Breast epithelium (tissue), 4 donors: ENCODE data around the gene TPD52L1. TPM values are rescaled to one million over a fixed set of nuclear protein-coding genes. Genes with fewer than 3 reads are reported as not detected.

ENCODE experiments used
- DNase-seq, 2 donors: peaks; one replicate each; pipeline ENCODE4 v3.0.0-alpha.2; 2019; ENCODE audit warnings: low spot score in 2 of 2
- H3K27ac ChIP-seq, 2 donors: fragments of 200-600 bp; sonication (generic) in 1 of 2; one replicate each; pipeline ENCODE4 v1.5.1; 2016 to 2019; ENCODE audit warnings: mild to moderate bottlenecking in 1 of 2
- H3K27me3 ChIP-seq, 2 donors: fragments of 200-600 bp; sonication (generic) in 1 of 2; one replicate each; pipeline versions ENCODE4 v1.5.1 to v1.6.0; 2017 to 2019; ENCODE audit warnings: control low read depth in 1 of 2, mild to moderate bottlenecking in 1 of 2
- H3K36me3 ChIP-seq: fragments of 200-600 bp; one replicate; pipeline ENCODE4 v1.5.1; 2019
- H3K4me1 ChIP-seq, 2 donors: fragments of 200-600 bp; sonication (generic); one replicate each; pipeline ENCODE4 v1.5.1; 2016 to 2019; ENCODE audit warnings: control low read depth in 1 of 2
- H3K4me3 ChIP-seq, 3 donors: fragments of 200-600 bp; sonication (generic); 1 replicate in 2 of 3; 2 replicates in 1 of 3; pipeline ENCODE4 v1.5.1; 2016 to 2019; ENCODE audit warnings: mild to moderate bottlenecking in 3 of 3, moderate library complexity in 2 of 3
- H3K9me3 ChIP-seq, 2 donors: fragments of 200-600 bp; sonication (generic) in 1 of 2; one replicate each; pipeline ENCODE4 v1.5.1; 2016 to 2019; ENCODE audit warnings: control low read depth in 1 of 2
- CTCF ChIP-seq, 3 donors: fragments of 450-650 bp; IDR thresholded peaks; one replicate each; pipeline ENCODE4 v1.5.1; 2016 to 2017; ENCODE audit warnings: antibody characterized with exemption in 3 of 3, mild to moderate bottlenecking in 3 of 3, moderate library complexity in 3 of 3
- POLR2A ChIP-seq: fragments of 450-650 bp; IDR thresholded peaks from one replicate; pipeline ENCODE4 v1.6.1; 2016; ENCODE audit warnings: antibody characterized with exemption, mild to moderate bottlenecking, moderate library complexity
- POLR2AphosphoS5 ChIP-seq, 3 donors: sonication (generic); formaldehyde crosslinking; IDR thresholded peaks; one replicate each; pipeline ENCODE4 v1.6.1; 2017; ENCODE audit warnings: antibody characterized with exemption in 3 of 3
- intact Hi-C: fragments of 100-400 bp; cut with DNase I; formaldehyde crosslinking; loops from one replicate; pipeline ENCODE4 v1.15.1; 2023; ENCODE audit warnings: low total_unique reads
- total RNA-seq, 3 donors: library from RNA; depleted of rRNA; stranded (reverse); fragments of >200 nt; gene quantifications; one replicate each; pipeline ENCODE4 v1.1.0, GENCODE V29; 2016

Gene TPD52L1
- total RNA-seq, 3 donors from 2014 or later, result 27.2 to 266 (median 81.3) TPM

GRCh38 chr6:125154118-125154760, 666 bp downstream of the TPD52L1 start:
- intact Hi-C loops, result no loop called here
- Histone ChIP-seq H3K4me3 (peak overlapping the region; percentile 55 to 91 (median 73)), H3K4me1 (peaks cover 0 to 3% of the 10 kb centered on the region in 2 donors), H3K9me3 (no peaks in the 10 kb centered on the region), H3K27ac (peak overlapping the region; percentile 89 to 90), H3K36me3 (no peaks in the 10 kb centered on the region), H3K27me3 (no peaks in the 10 kb centered on the region)
- DNase-seq, result peak in 1 of 2 donors; percentile 53
- TF ChIP-seq POLR2A, result no peak
- TF ChIP-seq CTCF (IDR thresholded peaks at IDR 0.05), result no peak
- TF ChIP-seq POLR2AphosphoS5 (IDR thresholded peaks at IDR 0.05), result no peak

GRCh38 chr6:125154761-125155135, 1.2 kb downstream of the TPD52L1 start:
- H3K36me3 ChIP-seq, result no peaks in the 10 kb centered on the region
- H3K4me1 ChIP-seq, result peaks cover 0 to 3% of the 10 kb centered on the region in 2 donors
- no peaks in the 10 kb centered on the region for H3K9me3 ChIP-seq
- peak overlapping the region; percentile 55 to 91 (median 73) for H3K4me3 ChIP-seq
- no peaks in the 10 kb centered on the region for H3K27me3 ChIP-seq
- H3K27ac ChIP-seq, result peak overlapping the region; percentile 89 to 90
- intact Hi-C loops, result no loop called here
- TF ChIP-seq CTCF (IDR thresholded peaks at IDR 0.05) (peak; percentile 32 to 49 (median 48)), POLR2A (no peak)
- peak; percentile 59 to 62 for DNase-seq

GRCh38 chr6:125155344-125155743, 1.8 kb downstream of the TPD52L1 start:
- Histone ChIP-seq H3K4me3 (peak overlapping the region; percentile 55 to 91 (median 73)), H3K9me3 (no peaks in the 10 kb centered on the region), H3K36me3 (no peaks in the 10 kb centered on the region), H3K4me1 (peaks cover 0 to 3% of the 10 kb centered on the region in 2 donors), H3K27me3 (no peaks in the 10 kb centered on the region), H3K27ac (peak overlapping the region; percentile 63 to 90)
- DNase-seq, result no peak
- no peak for TF ChIP-seq POLR2AphosphoS5 (IDR thresholded peaks at IDR 0.05)
- TF ChIP-seq POLR2A, result no peak
- no peak for TF ChIP-seq CTCF (IDR thresholded peaks at IDR 0.05)
- intact Hi-C loops, result no loop called here

- Histone ChIP-seq H3K4me1 (peaks cover 0 to 3% of the 10 kb centered on the region in 2 donors), H3K36me3 (no peaks in the 10 kb centered on the region), H3K9me3 (no peaks in the 10 kb centered on the region), H3K27ac (no peak overlapping the region), H3K27me3 (no peaks in the 10 kb centered on the region), H3K4me3 (no peak overlapping the region)
- DNase-seq, result no peak
- intact Hi-C loops, result no loop called here
- TF ChIP-seq CTCF (IDR thresholded peaks at IDR 0.05) (no peak), POLR2A (no peak), POLR2AphosphoS5 (IDR thresholded peaks at IDR 0.05) (no peak)
Measured at GRCh38 chr6:125156496-125156895, 2.9 kb downstream of the TPD52L1 start.

- Histone ChIP-seq H3K4me1 (peaks cover 0 to 3% of the 10 kb centered on the region in 2 donors), H3K36me3 (no peaks in the 10 kb centered on the region), H3K27me3 (no peaks in the 10 kb centered on the region), H3K27ac (peak overlapping the region in 1 of 2 donors; percentile 16), H3K9me3 (no peaks in the 10 kb centered on the region), H3K4me3 (no peak overlapping the region)
- TF ChIP-seq POLR2AphosphoS5 (IDR thresholded peaks at IDR 0.05), result no peak
- TF ChIP-seq POLR2A, result no peak
- no peak for DNase-seq
- intact Hi-C loops, result no loop called here
Measured at GRCh38 chr6:125157280-125157679, 3.7 kb downstream of the TPD52L1 start.
